HG03354 (cell line): ENCODE results near the gene NDUFS6.
A peak's percentile ranks its signal among the peaks of the same experiment; 100 is the strongest.
"Not testable (repeated sequence)": the region's sequence is repeated elsewhere in the genome, so short reads cannot be mapped to it uniquely, and the experiment has no call there.

Experiments
- ATAC-seq: cut with Tn5 transposase; IDR thresholded peaks from one replicate; pipeline ENCODE4 v1.9.1; 2021; ENCODE audit warnings: mild to moderate bottlenecking; ENCODE audit not compliant: unreplicated experiment, poor library complexity, severe bottlenecking

The NDUFS6 gene

GRCh38 chr5:1781107-1781506, 20.1 kb upstream of the NDUFS6 start:
- no peak for ATAC-seq

DNA sequence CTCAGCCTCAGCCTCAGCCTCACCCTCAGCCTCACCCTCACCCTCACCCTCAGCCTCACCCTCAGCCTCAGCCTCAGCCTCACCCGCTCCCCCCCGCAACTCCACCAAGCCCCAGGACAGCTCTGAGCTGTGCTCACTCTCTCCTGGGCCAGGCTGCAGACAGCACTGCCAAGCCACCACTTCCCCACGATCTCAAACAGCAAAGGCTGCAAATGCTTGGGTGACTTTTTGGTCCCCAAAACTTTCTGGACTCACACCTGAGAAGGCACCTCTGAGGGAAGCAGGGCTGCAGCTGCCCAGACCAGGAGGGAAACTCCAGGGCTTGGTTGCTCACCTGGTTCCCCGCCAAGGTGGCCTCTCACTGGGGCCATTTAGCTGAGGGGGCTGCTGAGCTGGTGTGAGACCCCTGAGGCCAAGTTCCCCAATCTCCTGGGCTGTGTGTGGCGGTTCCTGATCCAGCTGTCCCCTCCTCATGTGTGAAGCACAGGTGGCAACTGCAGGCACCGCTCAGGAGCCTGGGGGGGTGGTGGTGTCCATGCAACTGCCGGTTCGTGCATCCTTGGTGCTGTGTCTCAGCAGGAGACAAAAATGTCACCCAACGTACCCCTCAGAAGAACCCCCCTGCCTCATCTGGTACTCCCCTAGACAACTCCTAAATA, 19.4 kb upstream of the NDUFS6 start:
- ATAC-seq: no peak

DNA sequence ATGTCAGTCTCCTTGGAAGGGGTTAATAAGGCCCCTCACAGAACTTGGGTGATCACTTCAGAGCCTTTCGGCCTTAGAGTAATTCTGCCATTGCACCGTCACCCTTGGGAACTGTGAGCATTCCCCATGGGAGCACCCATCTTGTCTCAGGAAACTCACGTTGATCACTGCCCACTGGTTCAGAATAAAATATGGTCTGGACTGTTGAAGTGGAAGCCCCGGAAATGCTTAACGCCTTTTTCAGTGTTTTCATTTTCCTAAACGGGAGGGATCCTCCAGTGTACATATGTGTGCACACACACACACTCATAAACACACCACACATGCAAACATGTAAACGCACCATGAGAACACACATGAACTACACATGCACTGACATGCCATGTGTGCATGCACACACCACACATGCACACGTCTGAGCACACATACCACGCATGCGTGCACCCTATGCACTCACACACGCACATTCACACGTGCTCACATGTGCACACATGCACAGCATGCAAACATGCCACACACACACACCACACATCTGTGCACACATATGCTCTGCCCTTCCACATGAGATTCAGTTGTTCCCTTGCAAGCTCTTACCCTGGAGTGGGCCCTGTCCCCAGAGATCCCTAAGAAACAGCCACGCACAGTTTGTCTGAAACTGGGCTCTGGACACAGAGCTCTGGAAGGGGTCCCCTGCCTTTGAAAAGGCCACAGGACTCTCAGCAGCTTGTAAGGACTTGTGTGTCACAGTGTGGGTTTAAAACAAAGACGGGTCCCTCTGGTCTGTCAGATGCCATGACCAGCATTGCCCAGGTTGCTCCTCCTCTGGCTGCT, 18.6 kb upstream of the NDUFS6 start:
- no peak for ATAC-seq

DNA sequence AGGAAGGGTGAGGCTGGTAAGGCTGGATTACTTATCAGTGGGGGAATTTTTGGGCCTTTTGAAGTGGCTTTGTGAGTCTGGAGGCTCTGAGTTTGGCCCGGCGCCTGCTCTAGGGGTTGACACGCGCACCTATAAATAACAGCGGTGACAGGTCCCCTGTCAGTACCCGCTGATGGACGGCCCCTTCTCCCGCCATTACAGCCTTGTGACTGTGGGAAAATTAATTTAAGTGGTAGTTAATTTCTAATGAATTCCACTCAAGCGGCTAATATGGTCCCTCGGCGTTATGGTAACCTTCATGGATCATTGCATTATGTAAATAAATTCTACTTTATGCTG, 18.0 kb upstream of the NDUFS6 start:
- peak; percentile 93 for ATAC-seq

DNA sequence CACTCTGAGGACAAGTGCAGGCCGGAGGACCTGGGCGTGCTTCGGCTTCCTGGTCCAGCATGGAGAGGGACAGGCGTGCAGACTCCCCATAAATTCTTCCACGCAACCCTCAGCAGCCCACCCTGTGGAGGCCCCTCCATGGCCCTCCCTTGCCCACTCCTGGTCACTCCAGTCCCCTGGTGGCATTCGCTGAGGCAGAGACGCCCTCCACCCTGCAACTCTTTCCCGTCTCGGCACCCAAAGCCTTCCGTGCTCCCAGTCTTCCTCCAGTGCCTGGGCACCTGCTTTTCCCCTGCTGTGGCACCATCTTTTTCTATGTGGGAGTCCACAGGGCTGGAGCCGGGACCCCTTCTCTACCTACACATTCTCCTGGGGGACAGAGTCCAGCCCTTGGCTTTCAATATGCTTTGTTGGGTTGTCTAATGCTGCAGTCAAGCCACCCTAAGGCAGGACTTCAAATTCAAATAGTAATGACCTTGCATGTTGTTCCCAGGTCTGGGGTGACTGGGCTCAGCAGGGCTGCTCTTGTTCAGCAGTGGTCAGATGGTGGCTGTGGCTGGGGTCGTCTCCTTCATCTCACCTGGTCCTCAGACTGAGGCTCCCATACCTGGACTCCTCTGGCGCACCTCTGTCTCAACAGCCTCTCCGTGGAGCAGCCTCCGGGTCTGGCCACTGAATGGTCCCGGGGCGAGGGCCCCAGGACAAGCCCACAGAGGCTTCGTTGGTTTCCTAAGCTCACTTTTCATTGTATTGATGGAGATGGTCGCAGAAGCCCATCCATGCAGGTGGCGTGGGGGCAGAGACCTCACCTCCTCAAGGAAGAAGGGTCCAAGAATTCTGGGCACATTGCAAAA, 16.8 kb upstream of the NDUFS6 start:
- no peak for ATAC-seq

- no peak for ATAC-seq
These were observed 16.1 kb upstream of the NDUFS6 start for GRCh38 chr5:1785062-1785461.

DNA sequence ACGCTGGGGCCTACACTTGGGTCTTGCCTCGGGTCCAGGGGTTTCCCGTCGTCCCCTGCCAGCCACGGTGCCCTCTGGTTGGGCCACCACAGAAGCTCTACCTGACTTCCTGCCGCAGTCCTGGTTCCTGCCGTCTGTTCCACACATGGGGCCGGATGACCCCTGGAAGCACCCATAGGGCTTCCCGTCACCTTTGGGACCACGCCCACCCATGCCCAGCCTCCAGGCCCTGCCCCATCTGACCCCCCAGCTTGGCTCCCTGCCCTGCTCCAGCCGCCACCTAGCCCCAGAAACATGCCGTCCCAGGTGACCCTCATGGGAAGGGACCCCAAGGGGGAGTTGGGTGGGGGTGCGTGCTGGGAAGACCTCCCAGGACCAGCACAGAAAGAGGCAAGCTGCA, 15.2 kb upstream of the NDUFS6 start:
- no peak for ATAC-seq

GRCh38 chr5:1786621-1787471, 14.4 kb upstream of the NDUFS6 start:
- no peak for ATAC-seq

DNA sequence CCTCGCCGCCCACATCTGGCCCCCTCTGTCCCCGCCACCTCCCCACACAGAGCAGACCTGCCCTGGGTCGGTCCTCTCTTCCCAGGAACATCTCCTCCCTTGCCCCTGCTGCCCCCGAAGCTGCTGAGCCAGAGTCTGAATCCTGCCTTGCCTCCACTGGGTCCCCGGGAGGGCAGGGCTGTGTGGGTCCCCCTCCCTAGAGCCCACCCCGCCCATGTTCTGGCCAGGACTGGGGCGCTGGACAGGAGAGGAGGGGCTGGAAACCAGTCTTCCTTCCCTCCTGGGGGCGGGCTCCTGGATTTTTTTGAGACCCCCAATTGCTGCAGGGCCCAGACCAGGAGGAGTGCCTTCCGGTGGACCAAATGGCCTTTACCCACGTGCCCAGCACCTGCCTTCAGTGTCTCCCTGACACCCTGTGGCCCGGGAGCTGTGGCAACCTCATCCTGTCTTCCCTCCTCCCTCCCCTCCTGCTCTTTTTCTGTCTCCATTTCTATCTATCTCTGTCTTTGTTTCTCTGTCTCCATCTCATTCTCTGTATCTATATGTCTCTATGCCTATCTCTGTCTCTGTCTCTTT, 13.6 kb upstream of the NDUFS6 start:
- no peak for ATAC-seq

GRCh38 chr5:1788200-1788599, 13.0 kb upstream of the NDUFS6 start:
- no peak for ATAC-seq

- ATAC-seq: no peak
These were observed 12.4 kb upstream of the NDUFS6 start for GRCh38 chr5:1788828-1789227.

DNA sequence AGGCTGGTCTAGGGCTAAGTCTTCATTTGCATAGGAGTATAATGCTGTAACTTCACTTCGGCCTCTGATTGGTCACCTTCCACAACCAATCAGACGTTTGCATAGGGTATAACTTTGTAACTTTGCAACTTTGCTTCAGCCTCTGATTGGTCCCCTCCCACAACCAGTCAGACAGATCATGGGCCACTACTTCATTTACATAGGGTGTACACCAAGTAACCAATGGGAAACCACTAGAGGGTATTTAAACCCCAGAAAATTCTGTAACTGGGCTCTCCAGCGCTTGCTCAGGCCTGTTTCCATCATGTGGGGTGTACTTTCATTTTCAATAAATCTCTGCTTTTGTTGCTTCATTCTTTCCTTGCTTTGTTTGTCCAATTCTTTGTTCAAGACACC, 11.8 kb upstream of the NDUFS6 start:
- not testable (repeated sequence) for ATAC-seq

DNA sequence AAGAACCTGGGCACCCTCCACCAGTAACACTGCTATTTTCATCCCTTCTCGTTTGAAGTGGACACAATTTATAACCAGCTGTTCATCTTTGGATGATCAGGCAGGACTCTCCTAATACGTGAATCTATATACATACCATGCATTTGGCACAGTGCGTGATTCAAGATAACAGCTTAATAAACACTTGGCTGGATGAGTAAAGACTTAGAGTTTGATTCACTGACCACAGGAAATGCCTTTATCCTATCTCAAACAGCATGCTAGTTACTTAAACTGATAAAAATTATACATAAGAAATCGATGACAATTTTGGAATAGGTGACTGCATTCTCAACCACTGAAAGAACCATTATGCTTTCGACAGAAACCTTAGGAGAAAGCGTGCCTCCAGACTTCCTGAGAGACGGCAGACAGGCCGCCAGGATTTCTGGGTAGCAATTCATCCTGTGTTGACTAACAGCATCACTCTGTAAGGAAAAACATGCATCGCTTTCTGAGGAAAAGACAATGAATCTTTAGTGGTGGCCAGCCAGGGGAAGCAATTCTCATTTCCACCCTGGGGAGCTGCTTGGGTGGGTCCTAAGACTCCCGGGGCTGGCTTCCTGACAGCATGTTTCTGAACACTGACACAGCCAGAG, 11.3 kb upstream of the NDUFS6 start:
- no peak for ATAC-seq

DNA sequence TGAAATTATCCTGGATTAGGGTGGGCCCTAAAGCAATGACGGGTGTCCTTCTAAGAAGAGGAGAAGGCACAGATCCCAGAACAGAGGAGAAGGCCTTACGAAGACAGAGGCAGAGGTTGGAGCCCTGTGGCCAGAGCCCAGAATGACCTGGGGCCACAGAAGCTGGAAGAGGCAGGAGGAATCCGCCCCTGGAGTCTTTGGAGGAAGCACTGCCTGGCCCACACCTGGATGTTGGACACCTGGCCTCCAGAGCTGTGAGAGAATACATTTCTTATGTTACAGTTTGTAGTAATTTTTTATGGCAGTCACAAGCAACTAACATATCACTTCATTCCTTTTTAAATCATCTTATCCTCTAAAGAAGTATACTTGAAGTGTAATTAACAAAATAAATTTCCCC, 10.0 kb upstream of the NDUFS6 start:
- ATAC-seq: no peak

DNA sequence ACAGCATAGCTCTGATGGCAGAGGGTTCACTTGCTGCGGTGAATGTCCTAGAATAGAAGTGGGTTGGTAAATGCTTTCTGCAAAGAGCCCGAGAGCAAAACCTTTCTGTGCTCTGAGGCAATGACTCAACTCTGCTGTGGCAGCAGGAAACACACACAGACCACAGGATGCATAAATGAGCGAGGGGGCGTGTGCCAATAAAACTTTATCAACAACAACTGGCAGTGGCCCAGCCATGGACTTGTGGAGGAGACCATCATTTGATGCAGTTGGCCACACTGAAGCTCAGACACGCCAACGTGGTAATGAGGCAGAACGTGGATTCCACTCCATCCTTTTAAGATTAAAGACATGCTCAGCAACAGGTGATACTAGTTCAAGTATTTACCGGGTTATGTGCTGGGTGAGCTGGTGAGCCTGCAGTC, 8.4 kb upstream of the NDUFS6 start:
- peak; percentile 98 for ATAC-seq

- ATAC-seq: no peak
These were observed 7.9 kb upstream of the NDUFS6 start for GRCh38 chr5:1793301-1793740.

DNA sequence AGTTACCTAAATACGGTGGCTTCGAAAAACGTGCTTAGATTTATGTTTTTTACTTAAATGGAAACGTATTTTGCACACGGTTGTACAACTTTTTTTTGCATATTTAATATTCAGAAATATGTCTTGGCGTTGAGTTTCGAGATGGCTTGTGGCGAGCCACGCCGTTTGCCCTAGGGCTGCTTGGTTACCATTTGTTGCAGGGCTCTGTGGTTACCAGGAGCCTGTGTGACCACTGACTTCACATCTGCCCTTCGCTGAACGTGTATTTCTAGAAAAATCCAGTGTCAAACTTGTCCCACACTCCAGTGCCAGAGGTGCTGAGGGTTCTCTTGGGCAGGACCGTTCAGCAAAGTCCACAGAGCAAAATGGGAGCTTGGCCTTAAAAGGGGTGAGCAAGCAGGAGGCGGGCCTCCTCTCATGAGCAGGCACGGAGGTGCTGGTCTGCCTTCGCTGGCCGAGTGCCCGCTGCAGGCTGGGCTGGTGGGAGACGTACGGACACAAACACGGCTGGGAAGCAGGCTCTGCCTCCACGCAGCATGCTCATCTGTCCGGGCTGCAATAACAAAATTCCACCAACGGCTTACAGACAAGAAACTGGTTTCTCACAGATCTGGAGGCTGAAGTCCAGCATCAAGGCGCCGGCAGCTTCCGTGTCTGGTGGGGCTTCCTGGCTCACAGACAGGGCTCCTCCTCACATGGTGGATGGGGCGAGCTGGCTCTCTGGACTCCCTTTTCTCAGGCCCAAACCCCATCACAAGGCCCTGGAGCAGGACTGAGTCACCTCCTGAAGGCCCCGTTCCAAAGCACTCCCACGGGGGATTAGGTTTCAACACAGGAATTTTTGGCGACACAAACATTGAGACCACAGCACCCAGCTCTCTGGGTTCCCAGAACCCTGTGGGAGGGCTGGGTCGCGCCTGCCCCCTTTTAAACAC, 7.0 kb upstream of the NDUFS6 start:
- no peak for ATAC-seq

GRCh38 chr5:1794901-1795290, 6.3 kb upstream of the NDUFS6 start:
- no peak for ATAC-seq
